PC-3 (cell line): ENCODE data around the gene STT3A. TPM values are rescaled to one million over a fixed set of nuclear protein-coding genes. Genes with fewer than 3 reads are reported as not detected.

Experiments used
- ATAC-seq: fragments of 200-7000 bp; cut with Tn5 transposase; 2 replicates; pipeline ENCODE4 v1.9.1; 2020; ENCODE audit warnings: mild to moderate bottlenecking, moderate library complexity
- BruUV-seq: library from RNA; stranded (reverse); fragments of 400-500 nt; replicated peaks from 2 replicates; lab custom pipeline; 2021; lab: Mats Ljungman, UMichigan
- CTCF ChIA-PET: fragments of 300-600 bp; sonication (Branson Sonifier 250); formaldehyde crosslinking; loops from one replicate; lab custom pipeline; 2022; ENCODE audit warnings: antibody characterized with exemption; lab: Charles Lee
- POLR2A ChIA-PET: fragments of 300-600 bp; sonication (Branson Sonifier 250); formaldehyde crosslinking; loops from one replicate; lab custom pipeline; 2022; ENCODE audit warnings: antibody characterized with exemption; ENCODE audit not compliant: unreplicated experiment; lab: Charles Lee
- DNase-seq: peaks from one replicate; pipeline ENCODE4 v3.0.0-alpha.2; 2015
- H2AFZ ChIP-seq: fragments of 300-600 bp; sonication (generic); 2 replicates; pipeline ENCODE4 v1.6.0; 2016; ENCODE audit warnings: antibody characterized with exemption, low read length
- H3F3A ChIP-seq: fragments of 300-600 bp; sonication (generic); one replicate; pipeline ENCODE4 v1.6.0; 2017; ENCODE audit warnings: antibody characterized with exemption, low read length, control low read depth, mild to moderate bottlenecking; ENCODE audit not compliant: unreplicated experiment
- H3K27ac ChIP-seq: fragments of 300-600 bp; sonication (generic); 2 replicates; pipeline ENCODE4 v1.5.1; 2016; ENCODE audit warnings: mild to moderate bottlenecking, low read length
- H3K27me3 ChIP-seq: fragments of 300-600 bp; sonication (generic); 2 replicates; pipeline ENCODE4 v1.6.1; 2016; ENCODE audit warnings: low read length, mixed read lengths
- H3K36me3 ChIP-seq: fragments of 300-600 bp; sonication (generic); 2 replicates; pipeline ENCODE4 v1.6.1; 2016; ENCODE audit warnings: low read depth, mixed run types, low read length, mixed read lengths
- H3K4me1 ChIP-seq: fragments of 300-600 bp; sonication (generic); 2 replicates; pipeline ENCODE4 v1.5.1; 2016; ENCODE audit warnings: low read length; ENCODE audit not compliant: insufficient read depth
- H3K4me2 ChIP-seq: fragments of 300-600 bp; sonication (generic); 2 replicates; pipeline ENCODE4 v1.6.0; 2016; ENCODE audit warnings: low read length
- H3K4me3 ChIP-seq: fragments of 300-600 bp; sonication (generic); 2 replicates; pipeline ENCODE4 v1.5.1; 2016; ENCODE audit warnings: mild to moderate bottlenecking, low read length, mixed read lengths
- H3K79me2 ChIP-seq: fragments of 300-600 bp; sonication (generic); 2 replicates; pipeline ENCODE4 v1.6.1; 2017; ENCODE audit warnings: low read length, mixed read lengths
- H3K9ac ChIP-seq: fragments of 300-600 bp; sonication (generic); 2 replicates; pipeline ENCODE4 v1.6.0; 2016; ENCODE audit warnings: mild to moderate bottlenecking, low read length
- H3K9me2 ChIP-seq: fragments of 300-600 bp; sonication (generic); replicated peaks from 2 replicates; pipeline ENCODE4 v1.6.1; 2016; ENCODE audit warnings: mixed run types, low read length, mixed read lengths
- H3K9me3 ChIP-seq: fragments of 300-600 bp; sonication (generic); 2 replicates; pipeline ENCODE4 v1.6.1; 2016; ENCODE audit warnings: low read length, mixed read lengths
- H4K20me1 ChIP-seq: fragments of 300-600 bp; sonication (generic); 2 replicates; pipeline ENCODE4 v1.6.1; 2016; ENCODE audit warnings: low read length, mixed read lengths
- EZH2 ChIP-seq: fragments of 300-600 bp; sonication (generic); IDR thresholded peaks from one replicate; pipeline ENCODE4 v1.6.1; 2017; ENCODE audit warnings: antibody characterized with exemption, mild to moderate bottlenecking, low read length; ENCODE audit not compliant: unreplicated experiment
- EZH2phosphoT487 ChIP-seq: fragments of 300-600 bp; sonication (generic); IDR thresholded peaks from 2 replicates; pipeline ENCODE4 v1.6.1; 2018; ENCODE audit warnings: mild to moderate bottlenecking, antibody characterized with exemption, low read length, borderline replicate concordance
- intact Hi-C: fragments of 100-400 bp; cut with micrococcal nuclease; formaldehyde crosslinking; loops from 2 replicates; pipeline ENCODE4 v1.9.0; 2023
- total RNA-seq: library from RNA; depleted of rRNA; stranded (reverse); fragments of >200 nt; gene quantifications from 2 replicates; pipeline ENCODE4 v1.2.3, GENCODE V29; 2014
- TF ChIP-seq, protein P1 (sequence below): fragments of 300-600 bp; sonication (generic); conservative IDR thresholded peaks from 2 replicates; pipeline ENCODE4 v1.5.1; 2017; ENCODE audit warnings: antibody characterized with exemption, low read depth, mild to moderate bottlenecking, low read length

The STT3A gene
- total RNA-seq, 1 experiment from 2014 or later = 182 TPM

DNA sequence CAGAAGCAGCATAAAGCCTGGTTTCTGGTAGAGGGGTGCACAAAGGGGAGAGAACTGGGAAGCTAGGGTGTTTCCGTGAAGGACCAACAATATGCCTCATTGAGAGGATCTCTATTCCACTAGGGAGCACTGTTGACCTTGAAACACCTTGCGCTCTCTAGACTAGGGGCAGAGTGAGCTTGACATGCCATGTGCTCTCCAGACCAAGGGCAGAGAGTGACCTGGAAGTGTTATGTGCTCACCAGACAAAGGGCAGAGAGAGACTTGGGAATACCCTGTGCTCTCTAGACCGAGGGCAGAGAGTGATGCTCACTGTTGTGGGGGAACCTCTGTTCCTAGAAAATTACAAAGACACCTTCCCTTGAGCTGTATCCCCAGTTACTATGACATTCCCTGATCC lies 38.6 kb upstream of the STT3A start:
- H3K4me3 ChIP-seq = no peak overlapping the region
- no peaks in the 10 kb centered on the region for H3K4me1 ChIP-seq
- POLR2A ChIA-PET = no interaction called here
- no peaks in the 10 kb centered on the region for H3K9me2 ChIP-seq
- intact Hi-C loops = no loop called here
- H3K27me3 ChIP-seq = no peaks in the 10 kb centered on the region
- peaks cover 24% of the 10 kb centered on the region for H3K9me3 ChIP-seq
- H3K9ac ChIP-seq = no peak overlapping the region
- DNase-seq (no peak), ATAC-seq (no peak)
- no peaks in the 10 kb centered on the region for H4K20me1 ChIP-seq
- CTCF ChIA-PET = no interaction called here
- H3K36me3 ChIP-seq = peaks cover 5% of the 10 kb centered on the region; the same call in 1 of the 2 replicates
- H3K27ac ChIP-seq = no peak overlapping the region
- no peak overlapping the region for H3K4me2 ChIP-seq
- H2AFZ ChIP-seq = no peak overlapping the region
- BruUV-seq = no TSS peak
- no peaks in the 10 kb centered on the region for H3K79me2 ChIP-seq
- H3F3A ChIP-seq = no peaks in the 10 kb centered on the region
- TF ChIP-seq EZH2 (no peak), EZH2phosphoT487 (no peak)
- TF ChIP-seq, protein P1, sequence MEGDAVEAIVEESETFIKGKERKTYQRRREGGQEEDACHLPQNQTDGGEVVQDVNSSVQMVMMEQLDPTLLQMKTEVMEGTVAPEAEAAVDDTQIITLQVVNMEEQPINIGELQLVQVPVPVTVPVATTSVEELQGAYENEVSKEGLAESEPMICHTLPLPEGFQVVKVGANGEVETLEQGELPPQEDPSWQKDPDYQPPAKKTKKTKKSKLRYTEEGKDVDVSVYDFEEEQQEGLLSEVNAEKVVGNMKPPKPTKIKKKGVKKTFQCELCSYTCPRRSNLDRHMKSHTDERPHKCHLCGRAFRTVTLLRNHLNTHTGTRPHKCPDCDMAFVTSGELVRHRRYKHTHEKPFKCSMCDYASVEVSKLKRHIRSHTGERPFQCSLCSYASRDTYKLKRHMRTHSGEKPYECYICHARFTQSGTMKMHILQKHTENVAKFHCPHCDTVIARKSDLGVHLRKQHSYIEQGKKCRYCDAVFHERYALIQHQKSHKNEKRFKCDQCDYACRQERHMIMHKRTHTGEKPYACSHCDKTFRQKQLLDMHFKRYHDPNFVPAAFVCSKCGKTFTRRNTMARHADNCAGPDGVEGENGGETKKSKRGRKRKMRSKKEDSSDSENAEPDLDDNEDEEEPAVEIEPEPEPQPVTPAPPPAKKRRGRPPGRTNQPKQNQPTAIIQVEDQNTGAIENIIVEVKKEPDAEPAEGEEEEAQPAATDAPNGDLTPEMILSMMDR = no peak

DNA sequence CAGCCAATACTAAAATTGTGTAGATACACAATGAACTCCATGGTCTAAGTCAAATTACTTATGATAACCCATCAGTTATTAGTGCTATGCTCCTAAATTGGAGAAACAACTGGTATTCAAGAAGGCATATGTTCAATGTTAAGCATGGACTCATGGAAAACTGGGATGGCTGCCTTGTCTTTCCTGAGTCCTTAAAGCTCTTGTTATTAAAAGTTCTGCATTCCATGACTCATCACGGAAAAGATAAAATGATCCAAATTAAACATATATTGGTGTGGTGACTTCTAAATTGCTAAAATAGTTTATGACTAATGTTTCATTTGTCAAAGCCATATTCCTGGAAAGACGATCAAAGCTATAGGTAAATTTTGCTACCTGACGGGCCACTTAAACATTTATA lies 32.8 kb upstream of the STT3A start:
- no TSS peak for BruUV-seq
- H3K9me3 ChIP-seq = no peaks in the 10 kb centered on the region
- CTCF ChIA-PET = no interaction called here

DNA sequence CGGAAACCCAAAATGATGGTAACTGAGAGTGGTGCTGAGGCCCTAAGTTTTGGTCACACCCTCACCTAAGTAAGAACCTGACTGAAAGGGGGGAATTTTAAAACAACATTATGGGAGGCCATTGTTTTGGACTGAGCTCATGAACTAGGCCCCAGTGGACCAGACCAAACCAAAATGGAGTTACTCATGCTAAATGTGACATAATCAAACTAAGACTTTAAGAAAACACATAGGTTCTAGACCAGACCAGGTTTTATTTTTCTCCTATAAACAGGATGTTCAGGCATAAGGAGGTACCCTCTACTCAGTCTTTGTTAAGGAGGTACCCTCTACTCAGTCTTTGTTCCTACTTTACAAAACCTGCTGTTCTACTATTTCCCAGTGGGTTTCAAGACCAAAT lies 30.7 kb upstream of the STT3A start:
- Histone ChIP-seq H3K4me3 (no peak overlapping the region), H3K9me3 (no peaks in the 10 kb centered on the region), H3K27me3 (no peaks in the 10 kb centered on the region), H3K4me2 (no peak overlapping the region), H3F3A (no peaks in the 10 kb centered on the region), H3K4me1 (peaks cover 15% of the 10 kb centered on the region), H4K20me1 (no peaks in the 10 kb centered on the region), H3K79me2 (no peaks in the 10 kb centered on the region), H3K9ac (no peak overlapping the region), H3K9me2 (no peaks in the 10 kb centered on the region), H3K36me3 (no peaks in the 10 kb centered on the region), H2AFZ (no peak overlapping the region), H3K27ac (no peak overlapping the region)
- TF ChIP-seq EZH2 = no peak
- TF ChIP-seq, protein P1 = no peak
- TF ChIP-seq EZH2phosphoT487 = no peak
- ATAC-seq (no peak), DNase-seq (no peak)
- POLR2A ChIA-PET = no interaction called here
- BruUV-seq = no TSS peak
- intact Hi-C loops = loop anchor here (10.0 kb wide), 1 partner anchor 323 kb away; the partner anchor contains the start of gene HYLS1
- CTCF ChIA-PET = no interaction called here

More for the DNA sequence above, 32.8 kb upstream of the STT3A start:
- POLR2A ChIA-PET = interaction anchor here (0.6 kb wide), 1 partner anchor 13 kb away, joined by 3 read pairs; no protein-coding TSS in a partner anchor
- H3K4me1 ChIP-seq = peaks cover 15% of the 10 kb centered on the region
- no peaks in the 10 kb centered on the region for H3K79me2 ChIP-seq
- H3K9me2 ChIP-seq = no peaks in the 10 kb centered on the region
- H3F3A ChIP-seq = no peaks in the 10 kb centered on the region
- no peaks in the 10 kb centered on the region for H3K27me3 ChIP-seq
- ATAC-seq = peak; percentile 81
- no peak overlapping the region for H3K9ac ChIP-seq
- no peaks in the 10 kb centered on the region for H4K20me1 ChIP-seq
- DNase-seq = peak; percentile 88
- H3K36me3 ChIP-seq = no peaks in the 10 kb centered on the region
- no peak overlapping the region for H3K4me3 ChIP-seq
- intact Hi-C loops = loop anchor here (10.0 kb wide), 1 partner anchor 325 kb away; the partner anchor contains the start of gene HYLS1
- H3K4me2 ChIP-seq = peak overlapping the region; percentile 37
- H2AFZ ChIP-seq = no peak overlapping the region
- no peak overlapping the region for H3K27ac ChIP-seq
- TF ChIP-seq EZH2 = no peak
- TF ChIP-seq, protein P1 = no peak
- no peak for TF ChIP-seq EZH2phosphoT487
